Measurements from ENCODE around the gene PRR7.

Gene PRR7

GRCh38 chr5:177452688-177453638, 6.3 kb downstream of the PRR7 start:
- no peak for DNase-seq (ENCODE audit: low spot score)

GRCh38 chr5:177453852-177454396, 7.3 kb downstream of the PRR7 start:
- no peak for DNase-seq (ENCODE audit: low spot score)

- peak; percentile 82 for DNase-seq (ENCODE audit: low spot score)
Measured at GRCh38 chr5:177454397-177455035, 7.9 kb downstream of the PRR7 start.

GRCh38 chr5:177455036-177455660, 8.5 kb downstream of the PRR7 start:
- no peak for DNase-seq (ENCODE audit: low spot score)

- DNase-seq (ENCODE audit: low spot score) = peak; percentile 75
Measured at GRCh38 chr5:177455661-177456590, 9.3 kb downstream of the PRR7 start.

GRCh38 chr5:177456591-177456964, 10.0 kb downstream of the PRR7 start:
- no peak for DNase-seq (ENCODE audit: low spot score)

- peak; percentile 88 for DNase-seq (ENCODE audit: low spot score)
Measured at GRCh38 chr5:177456976-177457851, 10.6 kb downstream of the PRR7 start.

GRCh38 chr5:177457852-177458681, 11.5 kb downstream of the PRR7 start:
- DNase-seq (ENCODE audit: low spot score) = no peak

- no peak for DNase-seq (ENCODE audit: low spot score)
Measured at GRCh38 chr5:177458912-177459350, 12.3 kb downstream of the PRR7 start.

GRCh38 chr5:177459357-177459756, 12.7 kb downstream of the PRR7 start:
- no peak for DNase-seq (ENCODE audit: low spot score)

GRCh38 chr5:177459819-177460628, 13.4 kb downstream of the PRR7 start:
- DNase-seq (ENCODE audit: low spot score) = no peak

GRCh38 chr5:177462021-177462670, 15.5 kb downstream of the PRR7 start:
- DNase-seq (ENCODE audit: low spot score) = no peak

- no peak for DNase-seq (ENCODE audit: low spot score)
Measured at GRCh38 chr5:177465044-177465443, 18.4 kb downstream of the PRR7 start.

GRCh38 chr5:177466861-177467260, 20.2 kb downstream of the PRR7 start:
- no peak for DNase-seq (ENCODE audit: low spot score)

- DNase-seq (ENCODE audit: low spot score) = no peak
Measured at GRCh38 chr5:177467436-177467835, 20.8 kb downstream of the PRR7 start.

GRCh38 chr5:177468329-177468684, 21.7 kb downstream of the PRR7 start:
- no peak for DNase-seq (ENCODE audit: low spot score)

- no peak for DNase-seq (ENCODE audit: low spot score)
Measured at GRCh38 chr5:177468685-177469628, 22.3 kb downstream of the PRR7 start.

All from globus pallidus (tissue), 1 donor.